Type B pancreatic cell (in vitro differentiated cells): ENCODE results near the gene DNM2. TPM values are rescaled to one million over a fixed set of nuclear protein-coding genes. Genes with fewer than 3 reads are reported as not detected.
"Not testable (repeated sequence)": the region's sequence is repeated elsewhere in the genome, so short reads cannot be mapped to it uniquely, and the experiment has no call there.

ENCODE experiments used
- DNase-seq: peaks from one replicate; pipeline ENCODE4 v3.0.0; 2021; ENCODE audit warnings: mixed read lengths; ENCODE audit not compliant: unreplicated experiment; ENCODE audit errors: extremely low spot score
- H3K27ac Mint-ChIP-seq: 2 replicates; pipeline ENCODE4 v1.8.0; 2021; ENCODE audit warnings: mild to moderate bottlenecking, mixed read lengths
- H3K27me3 Mint-ChIP-seq: 2 replicates; pipeline ENCODE4 v1.8.0; 2021; ENCODE audit warnings: mixed read lengths
- H3K36me3 Mint-ChIP-seq: 2 replicates; pipeline ENCODE4 v1.8.0; 2021; ENCODE audit warnings: mixed read lengths
- H3K4me1 Mint-ChIP-seq: one replicate; pipeline ENCODE4 v1.8.0; 2021; ENCODE audit warnings: mixed read lengths; ENCODE audit not compliant: unreplicated experiment
- H3K4me3 Mint-ChIP-seq: 2 replicates; pipeline ENCODE4 v1.8.0; 2021; ENCODE audit warnings: mild to moderate bottlenecking, mixed read lengths
- H3K9me3 Mint-ChIP-seq: 2 replicates; pipeline ENCODE4 v1.8.0; 2021; ENCODE audit warnings: mixed read lengths
- long read RNA-seq: library from polyadenylated mRNA; unstranded; transcript quantifications from one replicate; pipeline ENCODE4 v2.0.0, GENCODE V29; 2020
- total RNA-seq: library from RNA; stranded (reverse); gene quantifications from 2 replicates; pipeline ENCODE4 v1.2.1, GENCODE V29; 2021; ENCODE audit warnings: low replicate concordance
- TF ChIP-seq, protein P1 (sequence below): fragments of 200-600 bp; sonication (generic); conservative IDR thresholded peaks from 2 replicates; pipeline ENCODE4 v1.5.0; 2021; ENCODE audit warnings: antibody characterized with exemption, mild to moderate bottlenecking

The DNM2 gene
- total RNA-seq, result 119 and 123 TPM in 2 replicates
- long read RNA-seq, partial matches to known transcripts, result 2 of 3 reads
- long read RNA-seq, other reads (novel, unspliced or antisense), result 1 of 3 reads

DNA sequence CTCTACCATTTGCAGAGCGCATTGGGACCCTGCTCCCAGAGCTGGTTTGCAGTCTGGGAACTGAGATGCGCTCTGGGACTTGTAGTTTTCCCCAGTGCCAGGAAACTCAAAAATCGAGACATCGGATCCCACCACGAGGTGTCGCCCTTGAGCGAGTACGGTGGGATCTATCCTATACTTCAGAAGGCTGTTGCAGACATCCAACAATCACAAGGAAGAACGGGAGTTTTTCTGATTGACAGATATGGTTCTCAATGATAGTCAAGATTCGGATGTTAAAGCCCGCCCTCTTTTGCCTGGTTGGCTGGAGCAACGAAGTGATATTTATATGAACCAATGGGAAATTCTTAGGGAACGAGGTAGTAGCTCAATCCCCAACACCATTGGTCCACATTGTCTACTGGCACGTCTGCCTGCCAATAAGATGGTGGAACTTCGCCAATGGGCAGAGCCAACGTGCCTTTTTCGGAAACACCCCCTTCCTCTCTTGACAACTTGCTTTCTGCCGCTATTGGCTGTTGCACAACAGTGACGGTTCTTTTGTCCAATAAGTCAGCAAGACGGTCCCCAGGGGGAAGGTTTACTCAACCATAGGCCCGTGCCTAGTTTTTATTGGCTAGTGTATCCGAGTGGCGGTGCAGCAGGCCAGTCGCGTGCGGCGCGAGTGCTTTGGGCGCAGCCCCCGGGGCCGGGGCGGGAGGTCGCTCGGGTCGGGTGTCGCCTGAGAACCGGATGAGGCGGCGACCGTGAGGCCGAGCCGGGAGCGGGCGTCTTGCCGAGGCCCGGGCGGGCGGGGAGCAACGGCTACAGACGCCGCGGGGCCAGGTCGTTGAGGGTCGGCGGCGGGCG is at the start of gene DNM2:
TSS of gene DNM2 (plus strand) at position 724 of the 849 bp plus-strand sequence. CDS start 164 bp downstream, outside the sequence.
- H3K9me3 Mint-ChIP-seq, result no peaks in the 10 kb centered on the region

DNA sequence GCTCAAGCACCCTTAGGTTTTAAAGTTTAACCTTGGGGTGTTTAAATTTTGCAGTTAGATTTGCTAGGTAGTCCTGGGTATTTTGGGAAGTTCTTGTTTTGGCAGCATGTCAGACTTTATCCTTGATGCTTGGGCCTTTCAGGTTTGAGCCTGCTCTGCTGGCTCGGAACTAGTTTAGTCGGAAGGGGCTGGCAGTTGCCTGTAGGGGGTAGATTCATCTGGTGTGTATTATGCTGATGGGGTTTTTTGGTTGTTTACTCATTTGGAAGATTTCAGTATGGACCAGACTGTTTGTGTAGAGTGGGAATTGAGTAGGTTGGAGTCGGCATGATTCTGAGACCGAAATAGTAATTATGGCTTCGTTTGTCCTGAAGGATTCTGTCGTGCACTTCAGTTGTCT is 48.6 kb upstream of the DNM2 start:
- TF ChIP-seq, protein P1, sequence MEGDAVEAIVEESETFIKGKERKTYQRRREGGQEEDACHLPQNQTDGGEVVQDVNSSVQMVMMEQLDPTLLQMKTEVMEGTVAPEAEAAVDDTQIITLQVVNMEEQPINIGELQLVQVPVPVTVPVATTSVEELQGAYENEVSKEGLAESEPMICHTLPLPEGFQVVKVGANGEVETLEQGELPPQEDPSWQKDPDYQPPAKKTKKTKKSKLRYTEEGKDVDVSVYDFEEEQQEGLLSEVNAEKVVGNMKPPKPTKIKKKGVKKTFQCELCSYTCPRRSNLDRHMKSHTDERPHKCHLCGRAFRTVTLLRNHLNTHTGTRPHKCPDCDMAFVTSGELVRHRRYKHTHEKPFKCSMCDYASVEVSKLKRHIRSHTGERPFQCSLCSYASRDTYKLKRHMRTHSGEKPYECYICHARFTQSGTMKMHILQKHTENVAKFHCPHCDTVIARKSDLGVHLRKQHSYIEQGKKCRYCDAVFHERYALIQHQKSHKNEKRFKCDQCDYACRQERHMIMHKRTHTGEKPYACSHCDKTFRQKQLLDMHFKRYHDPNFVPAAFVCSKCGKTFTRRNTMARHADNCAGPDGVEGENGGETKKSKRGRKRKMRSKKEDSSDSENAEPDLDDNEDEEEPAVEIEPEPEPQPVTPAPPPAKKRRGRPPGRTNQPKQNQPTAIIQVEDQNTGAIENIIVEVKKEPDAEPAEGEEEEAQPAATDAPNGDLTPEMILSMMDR, result no peak
- DNase-seq, result no peak
- H3K4me3 Mint-ChIP-seq, result no peak overlapping the region
- no peaks in the 10 kb centered on the region for H3K9me3 Mint-ChIP-seq
- peaks cover 15% of the 10 kb centered on the region for H3K4me1 Mint-ChIP-seq
- H3K36me3 Mint-ChIP-seq, result peaks cover 18% of the 10 kb centered on the region
- H3K27me3 Mint-ChIP-seq, result no peaks in the 10 kb centered on the region
- peak overlapping the region; percentile 80 for H3K27ac Mint-ChIP-seq

More for the DNA sequence above, at the start of gene DNM2:
- no peaks in the 10 kb centered on the region for H3K27me3 Mint-ChIP-seq
- H3K4me1 Mint-ChIP-seq, result peaks cover 12% of the 10 kb centered on the region
- peak within 1 kb of the TSS; percentile 97 for H3K4me3 Mint-ChIP-seq
- peak; percentile 98 for DNase-seq
- peak within 1 kb of the TSS; percentile 88 for H3K27ac Mint-ChIP-seq
- peaks cover 3% of the 10 kb centered on the region for H3K36me3 Mint-ChIP-seq
- TF ChIP-seq, protein P1, result peak; percentile 92

DNA sequence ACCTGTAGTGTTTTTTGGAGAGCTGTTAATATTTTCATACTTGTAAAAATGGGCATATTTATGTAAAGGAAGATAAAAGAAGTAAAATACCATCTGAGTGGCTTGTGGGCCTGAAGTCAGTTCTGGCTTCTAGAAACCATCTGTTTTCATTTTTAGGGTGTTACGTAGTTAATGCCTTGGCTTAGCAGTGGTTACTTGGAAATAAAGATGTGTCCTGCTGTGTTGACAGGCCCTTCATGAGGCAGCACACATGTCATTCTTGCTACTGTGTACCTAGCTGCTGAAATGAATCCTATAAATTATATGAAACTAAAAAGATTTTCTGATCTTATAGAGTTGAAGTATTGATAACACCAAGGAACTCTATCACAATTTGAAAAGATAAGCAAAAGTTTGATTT is 47.7 kb upstream of the DNM2 start:
- DNase-seq, result no peak
- Mint-ChIP-seq H3K4me3 (no peak overlapping the region), H3K4me1 (peaks cover 15% of the 10 kb centered on the region), H3K9me3 (no peaks in the 10 kb centered on the region), H3K27ac (no peak overlapping the region), H3K36me3 (peaks cover 22% of the 10 kb centered on the region), H3K27me3 (no peaks in the 10 kb centered on the region)
- TF ChIP-seq, protein P1, result no peak

DNA sequence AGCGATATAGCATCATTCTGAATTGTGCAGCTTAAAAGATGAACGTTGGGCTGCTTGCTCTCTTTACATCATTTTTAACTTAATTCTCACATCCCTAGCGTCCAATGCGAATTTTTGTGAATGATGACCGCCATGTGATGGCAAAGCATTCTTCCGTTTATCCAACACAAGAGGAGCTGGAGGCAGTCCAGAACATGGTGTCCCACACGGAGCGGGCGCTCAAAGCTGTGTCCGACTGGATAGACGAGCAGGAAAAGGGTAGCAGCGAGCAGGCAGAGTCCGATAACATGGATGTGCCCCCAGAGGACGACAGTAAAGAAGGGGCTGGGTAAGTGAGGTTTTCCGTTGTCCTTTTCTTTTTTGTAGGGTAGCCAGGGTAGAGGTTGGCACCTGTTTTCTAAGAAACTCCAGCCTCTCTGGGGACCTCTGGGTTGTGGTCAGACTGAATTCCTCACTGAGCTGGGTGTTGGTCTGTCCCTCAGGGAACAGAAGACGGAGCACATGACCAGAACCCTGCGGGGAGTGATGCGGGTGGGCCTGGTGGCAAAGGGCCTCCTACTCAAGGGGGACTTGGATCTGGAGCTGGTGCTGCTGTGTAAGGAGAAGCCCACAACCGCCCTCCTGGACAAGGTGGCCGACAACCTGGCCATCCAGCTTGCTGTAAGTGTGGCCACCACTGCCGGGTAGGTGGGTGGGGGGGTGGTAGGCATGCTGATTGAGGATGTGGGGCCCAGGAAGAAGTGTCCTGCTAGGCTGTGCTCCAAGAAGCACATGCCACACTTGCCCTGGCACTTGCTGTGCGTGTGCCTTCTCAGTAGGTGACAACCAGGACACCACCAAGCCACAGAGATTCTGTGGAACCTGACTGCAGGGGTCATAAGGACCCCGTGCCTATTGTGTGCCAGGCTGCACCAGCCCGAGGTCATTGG is 46.7 kb upstream of the DNM2 start:
- Mint-ChIP-seq H3K27ac (no peak overlapping the region), H3K4me1 (peaks cover 15% of the 10 kb centered on the region), H3K9me3 (no peaks in the 10 kb centered on the region), H3K36me3 (peaks cover 22% of the 10 kb centered on the region), H3K27me3 (no peaks in the 10 kb centered on the region), H3K4me3 (no peak overlapping the region)
- TF ChIP-seq, protein P1, result no peak
- no peak for DNase-seq

DNA sequence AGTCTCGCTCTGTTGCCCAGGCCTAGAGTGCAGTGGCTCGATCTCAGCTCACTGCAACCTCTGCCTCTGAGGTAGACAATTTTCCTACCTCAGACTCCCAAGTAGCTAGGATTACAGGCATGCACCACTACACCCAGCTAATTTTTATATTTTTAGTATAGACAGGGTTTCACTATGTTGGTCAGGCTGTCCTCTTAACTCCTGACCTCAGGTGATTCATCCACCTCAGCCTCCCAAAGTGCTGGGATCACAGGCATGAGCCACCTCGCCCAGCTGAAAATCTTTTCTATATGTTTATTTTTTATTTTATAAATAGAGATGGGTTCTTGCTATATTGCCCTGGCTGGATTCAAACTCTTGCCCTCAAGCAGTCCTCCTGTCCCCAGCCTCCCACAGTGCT is 46.0 kb upstream of the DNM2 start:
- H3K36me3 Mint-ChIP-seq, result peaks cover 25% of the 10 kb centered on the region
- not testable (repeated sequence) for H3K4me3 Mint-ChIP-seq, H3K9me3 Mint-ChIP-seq, H3K27me3 Mint-ChIP-seq, H3K27ac Mint-ChIP-seq, DNase-seq
- H3K4me1 Mint-ChIP-seq, result peaks cover 12% of the 10 kb centered on the region

DNA sequence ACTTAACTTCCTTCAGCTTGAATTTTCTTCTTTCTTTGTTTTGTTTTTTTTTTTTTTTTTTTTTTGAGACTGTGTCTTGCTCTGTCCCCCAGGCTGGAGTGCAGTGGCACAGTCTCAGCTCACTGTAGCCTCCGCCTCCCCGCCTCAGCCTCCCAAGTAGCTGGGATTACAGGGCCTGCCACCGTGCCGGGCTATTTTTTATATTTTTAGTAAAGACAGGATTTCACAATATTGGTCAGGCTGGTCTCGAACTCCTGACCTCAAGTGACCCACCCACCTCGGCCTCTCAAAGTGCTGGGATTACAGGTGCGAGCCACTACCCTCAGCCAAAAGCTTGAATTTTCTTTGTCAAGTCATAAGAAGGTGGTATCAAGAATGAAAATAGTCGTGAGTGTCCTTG is 42.7 kb upstream of the DNM2 start:
- DNase-seq, H3K4me3 Mint-ChIP-seq, H3K27me3 Mint-ChIP-seq, H3K9me3 Mint-ChIP-seq, H3K4me1 Mint-ChIP-seq, H3K27ac Mint-ChIP-seq: not testable (repeated sequence)
- H3K36me3 Mint-ChIP-seq, result peaks cover 20% of the 10 kb centered on the region
